Measurements from ENCODE around the gene MCRS1. TPM values are rescaled to one million over a fixed set of nuclear protein-coding genes. Genes with fewer than 3 reads are reported as not detected.

MCRS1 gene
- total RNA-seq, 1 experiment from 2014 or later: 86.8 TPM

DNA sequence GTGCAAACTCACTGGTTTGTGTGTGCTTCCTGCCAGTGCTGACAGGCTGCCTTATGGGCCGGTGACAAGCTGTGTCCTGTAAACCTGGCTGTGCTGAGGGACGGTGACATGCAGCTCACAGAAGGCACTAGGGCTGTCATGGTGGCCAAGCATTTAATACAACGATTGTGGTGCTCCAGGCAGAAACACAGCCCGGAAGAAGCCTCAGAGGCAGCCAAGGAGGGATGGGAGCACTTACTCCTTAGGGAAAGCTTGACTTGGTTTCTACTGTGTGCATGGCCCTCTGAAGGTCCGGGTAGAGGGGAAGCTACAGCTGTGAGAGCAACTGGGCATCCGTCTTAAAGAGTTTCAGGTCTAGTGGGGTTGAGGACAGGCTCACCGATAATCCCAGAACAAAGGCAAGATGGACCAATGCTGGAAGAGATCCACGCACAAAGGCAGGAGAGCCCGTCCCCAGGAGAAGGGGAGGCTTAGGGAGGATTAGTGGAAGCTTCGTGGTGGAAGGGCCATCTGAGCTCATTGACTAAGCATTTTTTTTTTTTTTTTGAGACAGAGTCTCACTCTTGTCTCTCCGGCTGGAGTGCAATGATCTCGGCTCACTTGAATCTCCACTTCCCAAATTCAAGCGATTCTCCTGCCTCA is 10.7 kb upstream of the MCRS1 start:
- ChIA-PET POLR2A (ENCODE audit: unreplicated experiment) (no interaction called here), CTCF (no interaction called here)
- Histone ChIP-seq H3K79me2 (ENCODE audit: low read length) (no peaks in the 10 kb centered on the region), H3K4me1 (ENCODE audit: insufficient read depth, low read length) (no peaks in the 10 kb centered on the region; the same call in 1 of the 2 replicates), H3K9me2 (replicated peaks; ENCODE audit: low read length) (no peaks in the 10 kb centered on the region), H3K4me3 (ENCODE audit: low read length) (no peak overlapping the region), H4K20me1 (ENCODE audit: low read length) (no peaks in the 10 kb centered on the region), H3F3A (ENCODE audit: low read length, unreplicated experiment) (no peaks in the 10 kb centered on the region), H3K27me3 (ENCODE audit: low read length) (no peaks in the 10 kb centered on the region), H3K4me2 (ENCODE audit: low read length) (no peak overlapping the region), H2AFZ (ENCODE audit: low read length) (no peak overlapping the region), H3K9ac (ENCODE audit: low read length) (no peak overlapping the region), H3K9me3 (ENCODE audit: low read length) (no peaks in the 10 kb centered on the region), H3K36me3 (ENCODE audit: low read depth, low read length) (peaks cover 1% of the 10 kb centered on the region; the same call in 1 of the 2 replicates), H3K27ac (ENCODE audit: low read length) (no peak overlapping the region)
- intact Hi-C loops (cut with micrococcal nuclease): no loop called here
- DNase-seq (no peak), ATAC-seq (no peak)
- TF ChIP-seq EZH2phosphoT487 (IDR thresholded peaks at IDR 0.05; ENCODE audit: borderline replicate concordance, low read length) (no peak), EZH2 (IDR thresholded peaks at IDR 0.05; ENCODE audit: low read length, unreplicated experiment) (no peak)
- TF ChIP-seq, protein P1, sequence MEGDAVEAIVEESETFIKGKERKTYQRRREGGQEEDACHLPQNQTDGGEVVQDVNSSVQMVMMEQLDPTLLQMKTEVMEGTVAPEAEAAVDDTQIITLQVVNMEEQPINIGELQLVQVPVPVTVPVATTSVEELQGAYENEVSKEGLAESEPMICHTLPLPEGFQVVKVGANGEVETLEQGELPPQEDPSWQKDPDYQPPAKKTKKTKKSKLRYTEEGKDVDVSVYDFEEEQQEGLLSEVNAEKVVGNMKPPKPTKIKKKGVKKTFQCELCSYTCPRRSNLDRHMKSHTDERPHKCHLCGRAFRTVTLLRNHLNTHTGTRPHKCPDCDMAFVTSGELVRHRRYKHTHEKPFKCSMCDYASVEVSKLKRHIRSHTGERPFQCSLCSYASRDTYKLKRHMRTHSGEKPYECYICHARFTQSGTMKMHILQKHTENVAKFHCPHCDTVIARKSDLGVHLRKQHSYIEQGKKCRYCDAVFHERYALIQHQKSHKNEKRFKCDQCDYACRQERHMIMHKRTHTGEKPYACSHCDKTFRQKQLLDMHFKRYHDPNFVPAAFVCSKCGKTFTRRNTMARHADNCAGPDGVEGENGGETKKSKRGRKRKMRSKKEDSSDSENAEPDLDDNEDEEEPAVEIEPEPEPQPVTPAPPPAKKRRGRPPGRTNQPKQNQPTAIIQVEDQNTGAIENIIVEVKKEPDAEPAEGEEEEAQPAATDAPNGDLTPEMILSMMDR (conservative IDR thresholded peaks at IDR 0.05; ENCODE audit: low read depth, low read length): no peak
- no TSS peak for BruUV-seq (replicated peaks)

DNA sequence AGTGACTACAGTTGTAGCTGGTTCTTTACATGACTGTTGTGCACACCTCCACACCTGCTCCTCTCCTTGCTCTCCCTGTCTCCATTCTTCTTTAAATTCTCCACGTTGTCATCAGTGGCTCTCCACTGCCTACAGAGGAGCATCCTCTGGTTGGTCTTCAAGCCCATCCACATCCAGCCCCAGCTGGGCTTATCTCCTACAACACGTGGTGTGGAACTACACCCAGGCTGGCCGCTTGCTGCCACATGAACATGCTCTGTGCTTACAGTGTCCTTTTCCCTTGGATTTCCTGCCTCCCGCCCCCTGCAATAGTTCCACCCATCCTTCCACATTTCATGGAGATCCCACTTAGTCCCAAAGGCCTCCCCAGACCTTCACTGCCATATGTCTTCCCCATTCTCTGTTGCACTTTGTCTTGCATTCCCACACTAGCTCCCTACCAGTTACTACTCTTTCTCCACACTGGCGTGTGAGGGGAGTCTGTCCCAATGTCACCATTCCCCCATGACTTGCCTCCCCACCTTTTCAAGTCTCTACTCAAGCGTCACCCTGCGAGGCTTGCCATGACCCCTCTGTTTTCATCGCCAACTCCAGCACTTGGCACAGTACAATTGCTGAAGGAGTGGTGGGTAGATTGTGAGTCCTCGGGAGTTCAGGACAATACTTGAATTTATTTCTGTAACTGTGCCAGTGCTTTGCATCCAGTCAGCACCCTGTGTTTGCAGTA is 9.8 kb upstream of the MCRS1 start:
- Histone ChIP-seq H3K9me2 (replicated peaks; ENCODE audit: low read length) (no peaks in the 10 kb centered on the region), H4K20me1 (ENCODE audit: low read length) (no peaks in the 10 kb centered on the region), H3K27ac (ENCODE audit: low read length) (no peak overlapping the region), H3K4me1 (ENCODE audit: insufficient read depth, low read length) (no peaks in the 10 kb centered on the region; the same call in 1 of the 2 replicates), H3K9me3 (ENCODE audit: low read length) (no peaks in the 10 kb centered on the region), H3K4me2 (ENCODE audit: low read length) (no peak overlapping the region), H3K9ac (ENCODE audit: low read length) (no peak overlapping the region), H2AFZ (ENCODE audit: low read length) (no peak overlapping the region), H3F3A (ENCODE audit: low read length, unreplicated experiment) (no peaks in the 10 kb centered on the region), H3K27me3 (ENCODE audit: low read length) (no peaks in the 10 kb centered on the region), H3K36me3 (ENCODE audit: low read depth, low read length) (0 out of 2 replicates have a peak, but pooled peaks cover 5% of the 10 kb centered on the region), H3K4me3 (ENCODE audit: low read length) (no peak overlapping the region), H3K79me2 (ENCODE audit: low read length) (no peaks in the 10 kb centered on the region)
- CTCF ChIA-PET: no interaction called here
- DNase-seq (no peak), ATAC-seq (no peak)
- BruUV-seq (replicated peaks): no TSS peak
- intact Hi-C loops (cut with micrococcal nuclease): no loop called here
- POLR2A ChIA-PET (ENCODE audit: unreplicated experiment): interaction anchor here (0.6 kb wide), 1 partner anchor 318 kb away, joined by 3 read pairs; no protein-coding TSS in a partner anchor
- TF ChIP-seq EZH2 (IDR thresholded peaks at IDR 0.05; ENCODE audit: low read length, unreplicated experiment): no peak
- TF ChIP-seq, protein P1 (conservative IDR thresholded peaks at IDR 0.05; ENCODE audit: low read depth, low read length): no peak
- TF ChIP-seq EZH2phosphoT487 (IDR thresholded peaks at IDR 0.05; ENCODE audit: borderline replicate concordance, low read length): no peak

Data from PC-3 (cell line).